Islet of Langerhans (tissue), 1 donor: ENCODE data around the gene KRT17.

Source experiments
- FAIRE-seq: peaks from one replicate; lab custom pipeline; 2011; peaks lifted over from hg19 to GRCh38; lab: Jason Lieb, UNC

Gene KRT17

GRCh38 chr17:41624208-41625101, at the start of gene KRT17:
TSS of gene KRT17 (minus strand) at chr17:41624575. CDS start at chr17:41624509, 66 bp downstream.
- no peak for FAIRE-seq

- FAIRE-seq: no peak
These were observed 47.8 kb upstream of the KRT17 start for GRCh38 chr17:41672153-41672552.

GRCh38 chr17:41667280-41668041, 43.1 kb upstream of the KRT17 start:
- no peak for FAIRE-seq

GRCh38 chr17:41666708-41667279, 42.4 kb upstream of the KRT17 start:
- FAIRE-seq: no peak

GRCh38 chr17:41666237-41666641, 41.9 kb upstream of the KRT17 start:
- no peak for FAIRE-seq

GRCh38 chr17:41665566-41666236, 41.3 kb upstream of the KRT17 start:
- no peak for FAIRE-seq

GRCh38 chr17:41664587-41665565, 40.5 kb upstream of the KRT17 start:
- no peak for FAIRE-seq

- no peak for FAIRE-seq
These were observed 39.7 kb upstream of the KRT17 start for GRCh38 chr17:41664172-41664457.

GRCh38 chr17:41663451-41664171, 39.2 kb upstream of the KRT17 start:
- no peak for FAIRE-seq

- no peak for FAIRE-seq
These were observed 35.9 kb upstream of the KRT17 start for GRCh38 chr17:41660221-41660711.

GRCh38 chr17:41659427-41660212, 35.2 kb upstream of the KRT17 start:
- FAIRE-seq: no peak

GRCh38 chr17:41658846-41659245, 34.5 kb upstream of the KRT17 start:
- FAIRE-seq: no peak

GRCh38 chr17:41657936-41658335, 33.6 kb upstream of the KRT17 start:
- no peak for FAIRE-seq

- FAIRE-seq: no peak
These were observed 32.9 kb upstream of the KRT17 start for GRCh38 chr17:41657176-41657754.

GRCh38 chr17:41656249-41657023, 32.1 kb upstream of the KRT17 start:
- no peak for FAIRE-seq

GRCh38 chr17:41655611-41656111, 31.3 kb upstream of the KRT17 start:
- FAIRE-seq: no peak

- FAIRE-seq: no peak
These were observed 30.6 kb upstream of the KRT17 start for GRCh38 chr17:41654678-41655607.
